ENCODE results near the gene STK26.

- no peak for TF ChIP-seq CTCF (IDR thresholded peaks at IDR 0.05; ENCODE audit: extremely low read depth in 1 of 2, insufficient read depth in 1 of 2, low read depth in 1 of 2, low read length in 2 of 2)
- TF ChIP-seq JUN (IDR thresholded peaks at IDR 0.05; ENCODE audit: borderline replicate concordance, insufficient read depth, insufficient read length, low read depth): no peak
- no peak for TF ChIP-seq POLR2A (IDR thresholded peaks at IDR 0.05; ENCODE audit: low read depth, low read length)
- no peak for TF ChIP-seq POLR2AphosphoS5 (IDR thresholded peaks at IDR 0.05; ENCODE audit: insufficient read depth, low read depth, low read length)
- TF ChIP-seq EZH2 (IDR thresholded peaks at IDR 0.05; ENCODE audit: borderline replicate concordance, low read depth, low read length, severe bottlenecking): no peak
- TF ChIP-seq MYC (IDR thresholded peaks at IDR 0.05; ENCODE audit: low read depth, low read length): no peak
These were observed 34.9 kb downstream of the STK26 start for GRCh38 chrX:132058050-132058449.

Measured in endothelial cell of umbilical vein (primary cell).